ENCODE results near the gene MPV17. TPM values are rescaled to one million over a fixed set of nuclear protein-coding genes. Genes with fewer than 3 reads are reported as not detected.
"Not testable (repeated sequence)": the region's sequence is repeated elsewhere in the genome, so short reads cannot be mapped to it uniquely, and the experiment has no call there.

The MPV17 gene
- total and polyA plus RNA-seq, 2 donors: 51.1 to 94.1 TPM

DNA sequence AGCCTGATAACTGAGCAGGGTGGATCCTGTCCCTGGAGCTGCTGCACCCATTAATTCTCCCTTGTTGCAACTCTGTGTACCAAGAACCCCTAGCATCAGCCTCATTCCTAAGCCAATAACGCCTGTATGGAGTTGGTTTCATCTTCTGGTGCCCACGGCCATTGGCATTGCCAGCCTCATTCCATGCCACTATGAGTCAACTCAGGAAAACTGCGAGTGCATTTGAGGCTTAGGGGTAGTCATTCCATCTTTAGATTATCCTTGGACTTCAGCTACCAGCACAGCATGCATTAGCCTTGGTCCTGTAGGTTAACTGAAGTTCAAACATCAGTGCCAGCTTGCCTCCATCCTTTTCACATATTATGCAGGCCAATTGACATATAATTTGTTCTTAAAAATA lies 42.1 kb downstream of the MPV17 start:
- no peaks in the 10 kb centered on the region for H3K4me1 ChIP-seq (ENCODE audit: control insufficient read depth in 2 of 2, insufficient read depth in 2 of 2, low read length in 2 of 2)
- H3K4me3 ChIP-seq (ENCODE audit: low read length in 2 of 2): no peak overlapping the region
- no peak for DNase-seq (ENCODE audit: low read depth in 6 of 9, low spot score in 9 of 9)
- H3K36me3 ChIP-seq (ENCODE audit: control insufficient read depth in 2 of 2, insufficient read depth in 2 of 2, low read length in 1 of 2): no peaks in the 10 kb centered on the region
- 92% methylated on average over 3 of the region's 3 CpGs for WGBS
- peaks cover 0 to 42% of the 10 kb centered on the region in 2 donors for H3K27me3 ChIP-seq (ENCODE audit: control insufficient read depth in 2 of 2, insufficient read depth in 1 of 2, low read length in 1 of 2)
- H3K9me3 ChIP-seq (ENCODE audit: control insufficient read depth in 2 of 2, insufficient read depth in 1 of 2, low read length in 1 of 2): no peaks in the 10 kb centered on the region
- H3K27ac ChIP-seq (ENCODE audit: low read depth in 1 of 2, low read length in 1 of 2): no peak overlapping the region

DNA sequence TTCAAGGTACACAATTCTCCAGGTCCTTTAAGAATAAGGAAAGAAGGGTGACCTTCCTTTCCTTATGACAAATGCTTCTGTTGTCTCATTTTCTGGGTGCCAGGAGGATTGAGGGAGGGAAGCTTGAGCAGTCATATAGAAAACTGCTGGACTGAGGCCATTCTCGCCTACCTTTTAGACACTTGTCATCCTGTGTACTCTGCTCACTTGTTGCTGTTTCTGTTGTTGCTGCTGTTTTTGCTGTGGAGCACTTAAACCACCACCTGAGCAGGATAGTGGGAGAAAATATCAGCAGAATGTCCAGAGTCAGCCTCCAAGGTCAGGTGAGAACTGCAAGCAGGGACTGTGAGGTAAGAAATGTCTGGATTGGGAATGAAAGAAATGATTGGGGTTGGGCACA lies 44.9 kb downstream of the MPV17 start:
- Histone ChIP-seq H3K36me3 (ENCODE audit: control insufficient read depth in 2 of 2, insufficient read depth in 2 of 2, low read length in 1 of 2) (no peaks in the 10 kb centered on the region), H3K9me3 (ENCODE audit: control insufficient read depth in 2 of 2, insufficient read depth in 1 of 2, low read length in 1 of 2) (no peaks in the 10 kb centered on the region), H3K4me1 (ENCODE audit: control insufficient read depth in 2 of 2, insufficient read depth in 2 of 2, low read length in 2 of 2) (no peaks in the 10 kb centered on the region), H3K27me3 (ENCODE audit: control insufficient read depth in 2 of 2, insufficient read depth in 1 of 2, low read length in 1 of 2) (peaks cover 0 to 38% of the 10 kb centered on the region in 2 donors), H3K27ac (ENCODE audit: low read depth in 1 of 2, low read length in 1 of 2) (no peak overlapping the region), H3K4me3 (ENCODE audit: low read length in 2 of 2) (no peak overlapping the region)
- 94% methylated on average over 1 of the region's 1 CpG for WGBS
- DNase-seq (ENCODE audit: low read depth in 6 of 9, low spot score in 9 of 9): no peak

DNA sequence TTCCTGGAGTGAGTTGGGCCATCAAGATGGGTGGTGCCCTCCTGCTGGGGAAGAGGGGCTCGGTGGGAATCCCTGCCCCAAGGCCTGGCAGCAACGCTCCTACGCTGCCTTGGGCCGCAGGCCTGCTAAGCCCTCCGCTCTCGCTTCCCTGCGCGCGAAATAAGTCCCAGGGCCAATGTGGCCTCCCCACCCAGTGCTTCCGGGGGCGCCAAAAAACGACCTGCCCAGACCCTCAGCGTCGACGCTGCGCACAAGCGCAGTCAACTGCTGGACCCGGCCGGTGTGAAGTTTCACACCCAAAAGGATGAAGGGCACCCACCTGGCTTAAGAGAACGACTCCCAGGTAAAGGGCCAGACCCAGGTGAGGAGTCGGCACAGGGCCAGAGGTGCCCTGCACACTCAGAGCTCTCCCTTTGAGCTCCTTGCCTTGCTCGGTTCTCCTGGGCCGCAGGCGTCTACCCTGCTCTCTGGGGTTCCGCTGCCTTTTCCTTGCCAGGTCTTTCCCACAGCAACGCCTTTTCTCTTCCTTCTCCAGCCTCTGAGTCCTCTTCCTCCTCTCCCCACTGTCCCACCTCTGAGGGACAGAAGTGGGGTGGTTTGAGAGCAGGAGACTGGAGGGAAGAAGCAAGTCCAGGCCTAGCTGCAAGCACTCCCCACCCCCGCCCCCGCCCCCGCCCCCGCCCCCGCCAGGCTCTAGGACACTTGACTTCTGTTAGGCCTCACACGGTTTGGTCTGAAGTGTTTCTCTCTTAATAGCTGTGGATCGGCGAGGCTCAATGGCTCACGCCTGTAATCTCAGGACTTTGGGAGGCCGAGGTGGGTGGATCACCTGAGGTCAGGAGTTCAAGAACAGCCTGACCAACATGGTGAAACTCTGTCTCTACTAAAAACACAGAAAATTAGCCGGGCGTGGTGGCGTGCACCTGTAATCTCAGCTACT lies 47.4 kb downstream of the MPV17 start, which contains the start of gene DNAJC5G:
TSS of gene DNAJC5G (plus strand) at position 223 of the 940 bp plus-strand sequence. CDS start 1,296 bp downstream, outside the sequence.
- Histone ChIP-seq H3K9me3 (ENCODE audit: control insufficient read depth in 2 of 2, insufficient read depth in 1 of 2, low read length in 1 of 2) (no peaks in the 10 kb centered on the region), H3K4me3 (ENCODE audit: low read length in 2 of 2) (no peak within 1 kb of the TSS), H3K27ac (ENCODE audit: low read depth in 1 of 2, low read length in 1 of 2) (no peak within 1 kb of the TSS), H3K36me3 (ENCODE audit: control insufficient read depth in 2 of 2, insufficient read depth in 2 of 2, low read length in 1 of 2) (no peaks in the 10 kb centered on the region), H3K27me3 (ENCODE audit: control insufficient read depth in 2 of 2, insufficient read depth in 1 of 2, low read length in 1 of 2) (peaks cover 0 to 29% of the 10 kb centered on the region in 2 donors), H3K4me1 (ENCODE audit: control insufficient read depth in 2 of 2, insufficient read depth in 2 of 2, low read length in 2 of 2) (no peaks in the 10 kb centered on the region)
- no peak for DNase-seq (ENCODE audit: low read depth in 6 of 9, low spot score in 9 of 9)
- WGBS: 93% methylated on average over 39 of the region's 39 CpGs

DNA sequence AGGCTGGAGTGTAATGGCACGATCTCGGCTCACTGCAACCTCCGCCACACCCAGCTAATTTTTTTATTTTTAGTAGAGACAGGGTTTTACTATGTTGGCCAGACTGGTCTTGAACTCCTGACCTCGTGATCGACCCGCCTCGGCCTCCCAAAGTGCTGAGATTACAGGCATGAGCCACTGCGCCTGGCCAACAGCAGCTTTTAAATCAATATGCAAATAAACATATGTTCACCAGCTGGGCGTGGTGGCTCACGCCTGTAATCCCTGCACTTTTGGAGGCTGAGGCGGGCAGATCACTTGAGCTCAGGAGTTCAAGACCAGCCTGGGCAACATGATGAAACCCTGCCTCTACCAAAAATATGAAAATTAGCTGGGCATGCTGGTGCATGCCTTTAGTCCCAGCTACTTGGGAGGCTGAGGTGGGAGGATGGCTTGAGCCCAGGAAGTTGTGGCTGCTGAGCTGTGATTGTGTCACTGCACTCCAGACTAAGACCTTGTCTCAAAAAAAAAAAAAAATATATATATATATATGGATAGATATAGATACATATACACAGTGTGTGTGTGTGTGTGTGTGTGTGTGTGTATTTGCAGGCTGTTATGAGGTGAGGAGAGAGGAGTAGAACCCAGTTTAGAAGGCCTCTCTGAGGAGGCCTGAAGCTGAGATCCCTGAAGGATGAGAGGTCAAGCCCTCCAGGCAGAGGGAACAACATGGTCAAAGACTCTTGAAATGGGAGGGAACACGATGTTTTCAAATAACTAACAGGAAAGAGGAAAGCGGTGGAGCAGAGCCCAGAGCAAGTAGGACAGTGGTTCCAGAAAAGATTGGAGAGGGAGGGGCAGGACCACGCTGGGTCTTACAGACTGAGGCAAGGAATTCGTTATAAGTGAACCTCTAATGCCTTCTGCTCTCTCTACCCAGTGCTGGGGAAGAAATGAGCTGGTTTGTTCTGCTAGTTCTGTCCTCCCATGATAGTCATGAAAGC lies 50.1 kb downstream of the MPV17 start:
- not testable (repeated sequence) for H3K9me3 ChIP-seq (ENCODE audit: control insufficient read depth in 2 of 2, insufficient read depth in 1 of 2, low read length in 1 of 2); H3K36me3 ChIP-seq (ENCODE audit: control insufficient read depth in 2 of 2, insufficient read depth in 2 of 2, low read length in 1 of 2); H3K27ac ChIP-seq (ENCODE audit: low read depth in 1 of 2, low read length in 1 of 2); H3K4me3 ChIP-seq (ENCODE audit: low read length in 2 of 2); H3K4me1 ChIP-seq (ENCODE audit: control insufficient read depth in 2 of 2, insufficient read depth in 2 of 2, low read length in 2 of 2); DNase-seq (ENCODE audit: low read depth in 6 of 9, low spot score in 9 of 9)
- 95% methylated on average over 15 of the region's 15 CpGs for WGBS
- H3K27me3 ChIP-seq (ENCODE audit: control insufficient read depth in 2 of 2, insufficient read depth in 1 of 2, low read length in 1 of 2): peaks cover 0 to 45% of the 10 kb centered on the region in 2 donors

DNA sequence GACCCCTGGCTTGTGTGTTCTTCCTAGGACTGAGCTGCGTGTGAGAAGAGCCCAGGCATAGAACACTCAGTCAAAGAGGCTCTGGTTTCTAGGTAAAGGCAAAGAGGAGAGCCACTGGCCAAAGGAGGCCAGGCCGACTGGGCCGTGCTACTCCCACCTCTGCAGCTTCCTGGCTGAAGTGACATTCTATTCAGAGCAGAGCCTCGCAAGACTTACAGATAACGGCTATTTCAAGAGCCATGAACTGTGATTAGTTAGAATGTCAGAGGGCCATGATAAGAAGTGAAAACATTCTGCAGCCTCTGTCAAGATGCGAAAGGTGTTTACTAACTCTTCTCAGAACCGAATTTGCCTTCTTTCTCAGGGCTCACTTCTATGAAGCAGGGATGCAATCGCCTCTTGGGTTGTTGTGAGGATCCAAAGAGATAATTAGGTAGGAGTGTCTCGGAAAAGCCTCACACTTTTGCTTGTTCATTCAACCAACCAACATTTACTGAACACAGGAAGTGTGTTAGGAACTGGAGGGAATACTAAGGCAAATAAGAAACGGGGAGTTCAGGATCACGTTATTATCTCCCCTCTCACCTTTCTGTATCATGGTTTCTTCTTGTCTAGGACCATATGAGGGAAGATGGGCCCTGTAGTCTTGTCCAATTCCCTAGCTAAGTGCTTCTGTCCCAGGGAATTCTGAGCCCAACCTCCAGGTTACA lies 51.1 kb downstream of the MPV17 start:
- H3K9me3 ChIP-seq (ENCODE audit: control insufficient read depth in 2 of 2, insufficient read depth in 1 of 2, low read length in 1 of 2): no peaks in the 10 kb centered on the region
- DNase-seq (ENCODE audit: low read depth in 6 of 9, low spot score in 9 of 9): no peak
- WGBS: 93% methylated on average over 11 of the region's 11 CpGs
- no peaks in the 10 kb centered on the region for H3K4me1 ChIP-seq (ENCODE audit: control insufficient read depth in 2 of 2, insufficient read depth in 2 of 2, low read length in 2 of 2)
- H3K27ac ChIP-seq (ENCODE audit: low read depth in 1 of 2, low read length in 1 of 2): no peak overlapping the region
- no peaks in the 10 kb centered on the region for H3K36me3 ChIP-seq (ENCODE audit: control insufficient read depth in 2 of 2, insufficient read depth in 2 of 2, low read length in 1 of 2)
- H3K4me3 ChIP-seq (ENCODE audit: low read length in 2 of 2): no peak overlapping the region
- H3K27me3 ChIP-seq (ENCODE audit: control insufficient read depth in 2 of 2, insufficient read depth in 1 of 2, low read length in 1 of 2): peaks cover 0 to 51% of the 10 kb centered on the region in 2 donors

DNA sequence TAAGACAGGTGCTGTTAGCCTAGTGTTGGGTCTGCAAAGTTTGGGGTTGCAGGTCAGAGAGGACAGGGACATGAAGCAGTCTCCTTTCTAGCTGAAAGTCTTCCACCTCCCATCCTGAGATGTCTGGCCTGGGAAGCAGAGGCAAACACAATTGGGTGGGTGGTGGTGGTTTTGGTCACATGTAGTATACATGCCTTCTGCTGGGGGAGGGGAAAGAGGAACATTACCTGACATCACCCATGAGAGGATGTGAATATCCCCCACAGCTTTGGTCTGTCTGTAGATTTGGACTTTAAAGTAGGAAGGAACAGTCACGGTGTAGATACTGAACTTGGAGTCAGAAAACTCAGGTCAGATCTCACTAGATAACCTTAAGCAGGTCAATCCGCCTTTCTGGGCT lies 52.2 kb downstream of the MPV17 start:
- peaks cover 6 to 60% of the 10 kb centered on the region in 2 donors for H3K27me3 ChIP-seq (ENCODE audit: control insufficient read depth in 2 of 2, insufficient read depth in 1 of 2, low read length in 1 of 2)
- no peak overlapping the region for H3K27ac ChIP-seq (ENCODE audit: low read depth in 1 of 2, low read length in 1 of 2)
- H3K4me1 ChIP-seq (ENCODE audit: control insufficient read depth in 2 of 2, insufficient read depth in 2 of 2, low read length in 2 of 2): no peaks in the 10 kb centered on the region
- no peak for DNase-seq (ENCODE audit: low read depth in 6 of 9, low spot score in 9 of 9)
- H3K9me3 ChIP-seq (ENCODE audit: control insufficient read depth in 2 of 2, insufficient read depth in 1 of 2, low read length in 1 of 2): no peaks in the 10 kb centered on the region
- no peak overlapping the region for H3K4me3 ChIP-seq (ENCODE audit: low read length in 2 of 2)
- WGBS: 52% methylated on average over 2 of the region's 2 CpGs
- no peaks in the 10 kb centered on the region for H3K36me3 ChIP-seq (ENCODE audit: control insufficient read depth in 2 of 2, insufficient read depth in 2 of 2, low read length in 1 of 2)

DNA sequence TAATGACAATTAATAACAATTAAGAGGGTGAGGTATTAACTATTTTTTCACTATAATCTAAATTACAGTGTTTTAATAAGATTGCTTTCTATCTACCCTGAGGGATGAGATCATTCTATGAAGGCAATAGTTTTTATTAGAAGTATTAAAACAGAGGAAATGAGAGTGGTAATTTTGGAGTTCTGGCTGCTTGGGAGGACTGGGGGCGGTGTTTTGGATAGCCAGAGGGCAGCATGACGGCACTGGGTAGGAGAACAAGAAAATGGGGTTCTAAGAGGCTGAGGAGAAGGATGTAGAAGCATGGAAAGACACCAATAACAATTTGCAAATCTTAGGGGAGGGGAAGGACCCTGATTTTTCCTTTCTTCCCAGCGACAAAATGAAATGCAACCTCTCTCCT lies 52.8 kb downstream of the MPV17 start:
- DNase-seq (ENCODE audit: low read depth in 6 of 9, low spot score in 9 of 9): no peak
- peaks cover 2% of the 10 kb centered on the region in 2 donors for H3K4me1 ChIP-seq (ENCODE audit: control insufficient read depth in 2 of 2, insufficient read depth in 2 of 2, low read length in 2 of 2)
- H3K27ac ChIP-seq (ENCODE audit: low read depth in 1 of 2, low read length in 1 of 2): no peak overlapping the region
- H3K9me3 ChIP-seq (ENCODE audit: control insufficient read depth in 2 of 2, insufficient read depth in 1 of 2, low read length in 1 of 2): no peaks in the 10 kb centered on the region
- 95% methylated on average over 3 of the region's 3 CpGs for WGBS
- H3K27me3 ChIP-seq (ENCODE audit: control insufficient read depth in 2 of 2, insufficient read depth in 1 of 2, low read length in 1 of 2): peaks cover 12 to 62% of the 10 kb centered on the region in 2 donors
- H3K36me3 ChIP-seq (ENCODE audit: control insufficient read depth in 2 of 2, insufficient read depth in 2 of 2, low read length in 1 of 2): no peaks in the 10 kb centered on the region
- no peak overlapping the region for H3K4me3 ChIP-seq (ENCODE audit: low read length in 2 of 2)

DNA sequence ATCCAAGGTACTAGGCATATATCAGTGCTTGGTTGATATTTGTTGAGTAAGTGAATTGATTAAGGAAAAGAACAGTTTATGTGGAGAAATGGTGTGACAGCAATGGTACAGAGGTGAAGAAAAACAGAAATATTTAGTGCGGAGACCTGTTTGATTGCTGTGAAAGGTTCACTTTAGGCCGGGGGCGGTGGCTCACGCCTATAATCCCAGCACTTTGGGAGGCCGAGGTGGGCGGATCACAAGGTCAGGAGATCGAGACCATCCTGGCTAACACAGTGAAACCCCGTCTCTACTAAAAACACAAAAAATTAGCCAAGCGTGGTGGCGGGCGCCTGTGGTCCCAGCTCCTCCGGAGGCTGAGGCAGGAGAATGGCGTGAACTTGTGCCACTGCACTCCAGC lies 54.6 kb downstream of the MPV17 start:
- DNase-seq (ENCODE audit: low read depth in 6 of 9, low spot score in 9 of 9); H3K27ac ChIP-seq (ENCODE audit: low read depth in 1 of 2, low read length in 1 of 2); H3K36me3 ChIP-seq (ENCODE audit: control insufficient read depth in 2 of 2, insufficient read depth in 2 of 2, low read length in 1 of 2); H3K4me3 ChIP-seq (ENCODE audit: low read length in 2 of 2); H3K9me3 ChIP-seq (ENCODE audit: control insufficient read depth in 2 of 2, insufficient read depth in 1 of 2, low read length in 1 of 2): not testable (repeated sequence)
- Histone ChIP-seq H3K27me3 (ENCODE audit: control insufficient read depth in 2 of 2, insufficient read depth in 1 of 2, low read length in 1 of 2) (peaks cover 29 to 78% of the 10 kb centered on the region in 2 donors), H3K4me1 (ENCODE audit: control insufficient read depth in 2 of 2, insufficient read depth in 2 of 2, low read length in 2 of 2) (peaks cover 6 to 18% of the 10 kb centered on the region in 2 donors)
- 97% methylated on average over 13 of the region's 13 CpGs for whole genome bisulfite sequencing
